Fibroblast of upper back skin (primary cell): Measurements from ENCODE around the gene ASB10.

Experiments
- DNase-seq: peaks from one replicate; pipeline ENCODE4 v3.0.0-alpha.2; 2013

The ASB10 gene

DNA sequence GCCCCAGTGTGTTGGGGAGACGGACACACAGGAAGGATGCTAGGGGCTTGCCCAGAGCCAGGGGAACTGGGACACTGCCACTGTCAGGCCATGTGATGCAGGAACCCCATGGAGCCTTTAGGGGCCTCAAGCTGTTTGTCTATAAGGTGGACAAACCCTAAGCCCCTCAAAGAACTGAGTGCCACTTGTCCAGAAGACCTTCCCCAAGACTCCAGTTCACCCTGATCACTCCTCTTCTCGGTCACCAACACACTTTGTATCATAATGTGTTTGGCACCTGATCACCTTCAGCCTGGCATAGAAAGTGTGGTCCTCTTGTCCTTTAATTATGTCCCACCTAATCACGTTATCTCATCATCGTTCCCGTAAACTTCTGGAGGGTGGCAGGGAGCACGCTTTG, 22.5 kb upstream of the ASB10 start:
- no peak for DNase-seq

DNA sequence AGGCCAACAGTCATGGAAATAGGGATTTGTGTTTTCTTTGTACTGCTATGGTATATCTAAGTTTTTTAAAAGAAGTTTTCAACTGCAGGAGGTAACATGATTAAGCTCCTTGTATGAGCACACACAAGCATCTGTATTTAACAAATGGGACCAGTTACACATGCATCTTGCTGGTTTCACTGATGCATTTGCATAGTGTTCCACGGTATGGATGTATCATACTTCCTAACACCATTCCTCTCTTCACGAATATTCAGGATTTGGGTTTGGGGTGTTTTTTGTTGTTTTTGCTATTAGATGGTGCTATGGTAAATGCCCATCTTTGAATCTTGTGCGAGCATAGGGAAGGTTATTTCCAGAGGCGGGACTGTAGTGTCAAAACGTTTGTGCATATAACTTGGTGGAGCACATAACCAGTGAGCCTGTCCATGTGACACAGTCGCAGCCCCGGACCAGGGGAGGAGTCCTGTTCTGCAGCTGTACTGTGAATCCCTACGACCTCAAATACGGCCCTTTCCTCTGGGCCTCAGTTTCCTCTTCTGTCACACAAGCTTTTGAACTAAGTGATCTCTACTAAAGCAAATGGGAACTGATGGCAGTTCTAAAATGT, 21.3 kb upstream of the ASB10 start:
- DNase-seq: no peak

- no peak for DNase-seq
These were observed 20.8 kb upstream of the ASB10 start for GRCh38 chr7:151207804-151208203.

DNA sequence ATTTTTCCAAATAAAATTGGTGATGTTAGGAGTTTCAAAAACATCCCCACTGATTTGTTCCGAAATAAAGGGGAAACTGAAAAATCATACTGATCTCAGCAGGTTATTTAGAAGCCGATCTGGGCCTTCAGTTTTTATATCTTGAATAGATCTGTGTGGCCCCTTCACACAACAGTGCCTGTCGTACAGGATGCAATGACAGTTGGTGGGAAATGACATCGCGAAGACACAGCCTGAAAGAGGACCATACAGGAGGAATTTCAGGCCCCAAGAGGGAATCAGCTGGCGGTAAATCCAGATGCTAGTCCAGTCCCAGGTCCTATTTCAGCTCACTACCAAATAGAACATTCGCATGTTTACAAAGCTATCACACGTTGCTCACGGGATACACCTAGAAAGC, 20.3 kb upstream of the ASB10 start:
- no peak for DNase-seq

DNA sequence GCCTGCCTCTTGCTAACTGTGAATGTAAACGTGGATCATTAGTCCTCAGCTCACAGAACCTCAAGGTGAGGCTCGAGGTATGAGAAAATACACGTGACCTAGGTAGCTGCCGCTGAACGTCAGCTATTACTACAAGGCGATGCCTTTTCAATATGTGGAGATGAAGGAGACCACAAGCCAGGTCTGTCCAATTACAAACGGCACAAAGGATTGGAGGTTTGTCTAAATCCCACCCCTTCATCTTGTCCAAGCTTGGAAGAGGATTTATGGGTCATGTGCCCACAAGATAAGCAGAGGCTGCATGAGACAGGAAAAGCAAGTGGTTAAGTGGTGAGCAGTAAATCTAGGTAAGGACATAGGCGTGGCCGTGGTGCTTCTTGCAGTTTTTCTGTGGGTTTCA, 19.9 kb upstream of the ASB10 start:
- no peak for DNase-seq

DNA sequence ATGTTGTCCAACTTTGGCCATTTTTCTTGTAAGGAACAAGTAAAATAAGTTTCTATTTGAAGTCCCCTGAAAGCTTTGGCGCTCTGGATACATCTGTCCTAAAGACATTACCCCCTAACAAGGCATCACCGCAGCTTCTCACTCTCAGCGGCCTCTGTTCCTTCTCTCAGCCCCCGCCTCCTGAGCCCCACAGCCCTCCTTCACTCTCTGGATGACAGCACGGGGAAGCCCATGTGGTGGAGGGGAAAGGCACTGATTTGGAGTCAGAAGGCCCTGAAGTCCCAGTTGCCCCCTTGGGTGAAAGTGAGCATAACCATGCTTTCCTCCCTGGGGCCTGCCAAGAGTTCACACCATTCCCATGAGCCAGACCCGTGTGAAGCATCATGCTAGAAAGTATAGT, 18.7 kb upstream of the ASB10 start:
- no peak for DNase-seq

- no peak for DNase-seq
These were observed 17.5 kb upstream of the ASB10 start for GRCh38 chr7:151204383-151205032.

GRCh38 chr7:151202836-151203235, 15.8 kb upstream of the ASB10 start:
- DNase-seq: no peak

- DNase-seq: no peak
These were observed 14.7 kb upstream of the ASB10 start for GRCh38 chr7:151201751-151202150.

DNA sequence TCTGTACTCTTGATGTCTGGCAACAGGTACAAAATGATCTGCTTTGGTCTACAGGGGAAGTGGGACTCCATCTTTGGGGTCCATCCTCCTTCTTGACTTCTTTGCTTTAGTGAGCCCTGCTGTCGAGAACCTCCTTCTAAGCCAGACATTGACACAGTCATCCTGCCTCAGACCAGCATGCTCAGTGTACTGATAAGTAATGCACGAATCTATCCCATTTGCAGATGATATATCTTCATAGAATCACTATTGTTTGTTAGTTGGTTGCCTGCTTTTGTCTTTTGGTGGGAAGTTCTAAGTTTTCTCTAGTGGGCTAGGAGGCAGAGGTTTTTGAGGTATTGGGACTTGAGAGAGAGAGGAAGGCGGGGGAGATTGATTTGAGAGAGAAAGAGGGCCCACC, 14.3 kb upstream of the ASB10 start:
- no peak for DNase-seq

- DNase-seq: no peak
These were observed 12.1 kb upstream of the ASB10 start for GRCh38 chr7:151198945-151199848.

DNA sequence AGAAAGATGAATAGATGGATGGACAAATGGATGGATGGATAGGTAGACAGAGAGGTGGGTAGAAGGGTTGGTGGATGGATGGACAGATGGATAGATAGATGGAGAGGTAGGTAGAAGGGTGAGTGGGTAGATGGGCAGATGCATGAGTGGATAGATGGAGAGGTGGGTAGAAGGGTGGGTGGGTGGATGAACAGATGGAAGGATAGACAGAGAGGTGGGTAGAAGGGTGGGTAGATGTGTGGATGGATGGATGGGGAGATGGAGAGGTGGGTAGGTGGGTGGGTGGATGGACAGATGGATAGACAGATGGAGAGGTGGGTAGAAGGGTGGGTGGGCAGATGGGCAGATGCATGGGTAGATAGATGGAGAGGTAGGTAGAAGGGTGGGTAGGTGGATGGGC, 10.9 kb upstream of the ASB10 start:
- no peak for DNase-seq

DNA sequence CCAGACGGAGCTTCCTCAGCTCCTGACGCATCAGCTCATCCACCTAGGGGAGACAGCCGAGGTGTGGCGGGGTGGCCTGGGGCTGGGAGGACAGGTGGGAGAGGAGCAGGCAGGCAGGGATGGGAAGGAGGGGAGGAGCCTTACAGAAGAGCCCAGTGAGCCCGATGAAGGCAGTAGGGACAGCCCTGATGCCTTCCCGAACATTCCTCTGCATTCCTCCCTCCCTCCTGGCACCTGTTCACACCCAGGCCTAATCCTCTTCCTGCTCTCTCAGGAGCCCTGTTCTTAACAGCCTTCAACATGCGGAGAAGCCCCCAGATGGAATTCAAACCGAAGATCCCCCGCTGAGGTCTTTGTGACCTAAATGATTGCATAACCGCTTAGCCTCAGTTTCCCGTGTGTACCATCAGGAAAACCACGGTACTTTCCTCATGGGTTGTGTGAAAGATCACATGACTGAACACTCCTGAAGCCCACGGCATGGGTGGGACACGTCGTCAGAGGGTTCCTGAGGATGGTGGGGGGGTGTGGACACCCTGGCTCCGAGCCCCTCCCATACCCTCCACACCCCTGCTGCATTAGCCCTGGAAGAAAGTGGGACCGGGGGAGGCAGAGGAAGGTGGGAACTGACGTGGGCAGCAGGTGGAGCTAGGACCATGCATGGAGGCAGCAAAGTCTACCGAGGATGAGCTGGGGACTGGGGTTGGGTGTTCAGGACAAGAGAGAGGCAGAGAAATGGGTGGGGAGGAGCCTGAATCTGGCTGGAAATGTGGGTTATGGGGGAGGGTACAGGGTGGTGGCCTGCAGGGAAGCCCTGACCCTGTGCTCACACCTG, 8.8 kb upstream of the ASB10 start:
- DNase-seq: no peak

DNA sequence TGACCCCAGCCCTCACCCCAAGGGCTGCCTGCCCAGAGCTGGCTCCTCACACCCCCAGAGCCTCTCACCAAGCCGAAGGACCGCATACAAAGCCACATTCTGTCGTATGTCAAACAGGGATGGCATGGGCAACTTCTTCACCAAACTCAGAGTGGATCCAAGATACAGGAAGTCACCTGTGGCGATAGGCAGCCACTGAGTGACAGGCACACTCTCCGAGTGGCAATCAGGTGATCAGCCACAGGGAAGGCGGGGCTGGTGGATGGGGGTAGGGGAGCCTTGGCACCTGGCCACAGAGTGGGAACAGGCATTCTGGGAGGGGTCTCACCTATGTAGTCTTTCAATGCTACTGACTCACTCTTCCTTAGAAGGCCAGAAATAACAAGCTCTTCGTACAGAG, 7.1 kb upstream of the ASB10 start:
- DNase-seq: no peak

- no peak for DNase-seq
These were observed 6.3 kb upstream of the ASB10 start for GRCh38 chr7:151193203-151193978.

- no peak for DNase-seq
These were observed 5.0 kb upstream of the ASB10 start for GRCh38 chr7:151192002-151192539.

GRCh38 chr7:151191544-151191943, 4.5 kb upstream of the ASB10 start:
- DNase-seq: no peak

GRCh38 chr7:151189038-151189437, 2.0 kb upstream of the ASB10 start:
- no peak for DNase-seq

DNA sequence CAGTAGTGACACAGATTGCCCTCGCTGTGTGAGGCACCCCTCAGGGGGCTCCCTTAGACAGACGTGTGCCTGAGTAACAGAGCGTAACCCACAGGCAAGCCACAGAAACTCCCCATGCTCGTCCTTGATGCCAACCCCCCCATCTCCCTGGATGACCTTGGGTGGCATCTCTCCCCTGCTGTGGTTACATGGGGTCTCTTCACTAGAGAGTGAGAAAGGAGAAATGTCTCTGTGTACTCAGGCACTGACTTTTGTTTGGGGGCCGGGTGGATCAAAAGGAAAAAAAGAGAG, 1.1 kb upstream of the ASB10 start:
- DNase-seq: no peak

GRCh38 chr7:151187409-151188251, 580 bp upstream of the ASB10 start:
- no peak for DNase-seq
